ENCODE results near the gene POTEF.
"Not testable (repeated sequence)": the region's sequence is repeated elsewhere in the genome, so short reads cannot be mapped to it uniquely, and the experiment has no call there.

Gene POTEF

DNA sequence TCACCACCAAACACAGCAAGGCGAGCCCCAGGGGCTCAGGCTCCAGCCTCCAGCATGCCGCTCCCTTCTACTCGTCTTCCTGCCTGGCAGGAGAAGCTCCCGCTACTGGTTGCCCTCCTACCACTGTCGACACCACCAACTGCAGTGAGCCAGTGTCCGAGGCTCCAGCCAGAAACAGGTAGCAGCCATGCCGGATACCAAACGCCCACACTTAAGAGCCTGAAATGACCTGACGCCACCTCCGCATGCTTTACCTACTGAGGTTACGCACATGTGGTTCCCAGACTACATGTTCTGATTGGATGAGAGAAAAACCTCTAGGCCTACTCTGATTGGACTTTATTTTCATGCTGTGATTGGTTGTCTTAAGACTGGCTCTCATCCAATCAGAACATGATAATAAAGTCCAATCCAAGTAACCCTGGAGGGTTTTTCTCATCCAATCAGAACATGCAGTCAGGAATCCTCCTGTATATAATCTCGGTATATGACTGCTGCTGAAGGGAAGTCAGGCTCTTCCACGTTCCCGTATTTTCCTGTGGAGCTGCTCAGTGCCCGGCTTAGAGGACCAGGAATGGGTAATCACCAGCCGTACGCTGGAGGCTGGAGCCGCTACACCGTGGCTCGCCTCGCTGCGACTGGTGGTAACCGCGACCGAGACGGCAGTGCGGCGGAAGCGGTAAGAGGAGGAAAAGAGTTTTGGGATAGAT is at the start of gene POTEF:
POTEF (minus strand) TSS at position 103 of the 710 bp plus-strand sequence. CDS start 8,707 bp downstream, outside the sequence.
- not testable (repeated sequence) for H3K4me3 ChIP-seq (ENCODE audit: low read depth in 1 of 2, low read length in 2 of 2); H3K9me3 ChIP-seq (ENCODE audit: insufficient read depth, low read length, severe bottlenecking); H3K27me3 ChIP-seq (ENCODE audit: insufficient read depth, low read length, poor library complexity); H3K4me1 ChIP-seq (ENCODE audit: insufficient read depth, low read length); H2AFZ ChIP-seq (ENCODE audit: low read depth, low read length); H3K79me2 ChIP-seq (ENCODE audit: insufficient read depth, low read length); H3K4me2 ChIP-seq (ENCODE audit: insufficient read depth, low read length); H4K20me1 ChIP-seq (ENCODE audit: insufficient read depth, low read length); ATAC-seq (ENCODE audit: insufficient read depth, low read depth); H3K9ac ChIP-seq (ENCODE audit: low read depth, low read length); H3K27ac ChIP-seq (ENCODE audit: low read length); DNase-seq; H3K36me3 ChIP-seq (ENCODE audit: insufficient read depth, low read length)

DNA sequence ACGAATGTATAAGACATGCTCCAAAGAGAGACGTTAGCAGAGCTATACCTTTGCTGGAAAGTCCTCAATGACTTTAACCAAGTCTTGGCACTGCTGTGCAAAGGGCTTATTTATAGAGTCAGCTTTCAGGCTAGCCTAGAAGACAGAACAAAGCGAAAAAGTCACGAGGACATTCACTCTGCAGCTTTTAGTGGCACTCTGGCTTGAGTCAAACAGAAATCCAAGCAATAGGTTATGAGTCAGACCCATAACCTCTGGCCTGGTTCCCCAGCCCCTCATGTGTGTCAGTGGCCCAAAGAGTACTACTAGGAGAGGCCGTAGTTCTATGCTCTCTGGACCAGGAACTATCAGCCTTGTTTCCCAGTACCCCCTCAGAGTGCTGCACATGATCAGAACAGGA is 45.8 kb upstream of the POTEF start:
- H4K20me1 ChIP-seq (ENCODE audit: insufficient read depth, low read length): peaks cover 53% of the 10 kb centered on the region
- not testable (repeated sequence) for H3K4me2 ChIP-seq (ENCODE audit: insufficient read depth, low read length); H3K4me3 ChIP-seq (ENCODE audit: low read depth in 1 of 2, low read length in 2 of 2); H3K27ac ChIP-seq (ENCODE audit: low read length); DNase-seq; H2AFZ ChIP-seq (ENCODE audit: low read depth, low read length); H3K9ac ChIP-seq (ENCODE audit: low read depth, low read length); ATAC-seq (ENCODE audit: insufficient read depth, low read depth); H3K9me3 ChIP-seq (ENCODE audit: insufficient read depth, low read length, severe bottlenecking); H3K27me3 ChIP-seq (ENCODE audit: insufficient read depth, low read length, poor library complexity)
- peaks cover 57% of the 10 kb centered on the region for H3K79me2 ChIP-seq (ENCODE audit: insufficient read depth, low read length)
- H3K4me1 ChIP-seq (ENCODE audit: insufficient read depth, low read length): peaks cover 17% of the 10 kb centered on the region
- peaks cover 78% of the 10 kb centered on the region for H3K36me3 ChIP-seq (ENCODE audit: insufficient read depth, low read length)

DNA sequence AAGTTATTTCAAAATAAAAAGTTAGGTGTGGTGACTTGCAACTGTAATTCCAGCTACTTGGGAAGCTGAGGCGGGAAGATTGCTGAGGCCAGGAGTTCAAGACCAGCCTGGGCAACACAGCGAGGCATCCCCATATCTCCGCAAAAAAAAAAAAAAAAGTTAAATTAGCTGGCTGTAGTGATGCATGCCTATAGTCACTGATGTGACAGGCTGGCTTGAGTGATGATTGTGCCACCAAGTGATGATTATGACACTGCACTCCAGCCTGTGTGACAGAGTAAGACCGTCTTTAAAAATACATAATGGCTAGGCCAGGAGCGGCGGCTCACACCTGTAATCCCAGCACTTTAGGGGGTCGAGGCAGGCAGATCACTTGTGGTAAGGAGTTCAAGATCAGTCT is 40.9 kb upstream of the POTEF start:
- no peak overlapping the region for H2AFZ ChIP-seq (ENCODE audit: low read depth, low read length)
- H3K79me2 ChIP-seq (ENCODE audit: insufficient read depth, low read length): peaks cover 11% of the 10 kb centered on the region; the same call in 1 of the 2 replicates
- TF ChIP-seq EZH2 (IDR thresholded peaks at IDR 0.05; ENCODE audit: borderline replicate concordance, low read depth, low read length, severe bottlenecking) (no peak), CTCF (IDR thresholded peaks at IDR 0.05; ENCODE audit: borderline replicate concordance, extremely low read depth, low read length, poor library complexity, severe bottlenecking) (no peak)
- no peak overlapping the region for H3K4me2 ChIP-seq (ENCODE audit: insufficient read depth, low read length)
- H3K27me3 ChIP-seq (ENCODE audit: insufficient read depth, low read length, poor library complexity): no peaks in the 10 kb centered on the region
- no peak overlapping the region for H3K27ac ChIP-seq (ENCODE audit: low read length)
- H3K9me3 ChIP-seq (ENCODE audit: insufficient read depth, low read length, severe bottlenecking): no peaks in the 10 kb centered on the region
- ATAC-seq (ENCODE audit: insufficient read depth, low read depth) (no peak), DNase-seq (no peak)
- peaks cover 17% of the 10 kb centered on the region; the same call in 1 of the 2 replicates for H4K20me1 ChIP-seq (ENCODE audit: insufficient read depth, low read length)
- no peak overlapping the region for H3K4me3 ChIP-seq (ENCODE audit: low read depth in 1 of 2, low read length in 2 of 2)
- peaks cover 94% of the 10 kb centered on the region for H3K36me3 ChIP-seq (ENCODE audit: insufficient read depth, low read length)
- H3K9ac ChIP-seq (ENCODE audit: low read depth, low read length): no peak overlapping the region
- no peaks in the 10 kb centered on the region for H3K4me1 ChIP-seq (ENCODE audit: insufficient read depth, low read length)

GRCh38 chr2:130169163-130169562 is 40.1 kb upstream of the POTEF start:
- H3K9ac ChIP-seq (ENCODE audit: low read depth, low read length): not testable (repeated sequence)

DNA sequence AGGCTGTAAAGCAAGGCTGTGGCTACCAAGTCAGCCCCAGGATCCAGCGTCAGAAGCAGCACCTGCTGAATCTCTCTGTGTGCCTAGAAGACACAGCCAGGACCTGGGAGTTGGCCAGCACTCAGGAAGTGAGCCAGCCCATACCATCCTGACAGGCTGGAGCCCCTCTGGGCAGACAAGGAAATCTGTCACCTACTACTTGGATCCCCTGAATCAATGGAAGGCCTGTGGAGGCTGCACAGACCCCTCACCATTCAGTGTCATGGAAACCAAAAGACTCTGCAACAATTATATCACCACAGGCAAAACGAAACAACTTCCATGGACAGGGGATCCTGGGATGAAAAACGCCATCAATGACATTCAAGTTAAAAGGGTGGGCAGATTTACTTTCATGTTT is 37.6 kb upstream of the POTEF start:
- H3K4me2 ChIP-seq (ENCODE audit: insufficient read depth, low read length); H2AFZ ChIP-seq (ENCODE audit: low read depth, low read length); H3K27me3 ChIP-seq (ENCODE audit: insufficient read depth, low read length, poor library complexity); H3K9ac ChIP-seq (ENCODE audit: low read depth, low read length); H3K4me3 ChIP-seq (ENCODE audit: low read depth in 1 of 2, low read length in 2 of 2); ATAC-seq (ENCODE audit: insufficient read depth, low read depth); H3K9me3 ChIP-seq (ENCODE audit: insufficient read depth, low read length, severe bottlenecking); DNase-seq; H3K27ac ChIP-seq (ENCODE audit: low read length); H3K79me2 ChIP-seq (ENCODE audit: insufficient read depth, low read length); H3K4me1 ChIP-seq (ENCODE audit: insufficient read depth, low read length): not testable (repeated sequence)
- Histone ChIP-seq H4K20me1 (ENCODE audit: insufficient read depth, low read length) (peaks cover 13% of the 10 kb centered on the region; the same call in 1 of the 2 replicates), H3K36me3 (ENCODE audit: insufficient read depth, low read length) (peaks cover 88% of the 10 kb centered on the region)

More at GRCh38 chr2:130169163-130169562, 40.1 kb upstream of the POTEF start:
- not testable (repeated sequence) for H3K4me1 ChIP-seq (ENCODE audit: insufficient read depth, low read length); DNase-seq; H3K27ac ChIP-seq (ENCODE audit: low read length); H2AFZ ChIP-seq (ENCODE audit: low read depth, low read length); H3K4me3 ChIP-seq (ENCODE audit: low read depth in 1 of 2, low read length in 2 of 2); H3K27me3 ChIP-seq (ENCODE audit: insufficient read depth, low read length, poor library complexity); H3K9me3 ChIP-seq (ENCODE audit: insufficient read depth, low read length, severe bottlenecking); H3K4me2 ChIP-seq (ENCODE audit: insufficient read depth, low read length)
- peaks cover 94% of the 10 kb centered on the region for H3K36me3 ChIP-seq (ENCODE audit: insufficient read depth, low read length)
- peaks cover 12% of the 10 kb centered on the region; the same call in 1 of the 2 replicates for H4K20me1 ChIP-seq (ENCODE audit: insufficient read depth, low read length)
- peaks cover 11% of the 10 kb centered on the region; the same call in 1 of the 2 replicates for H3K79me2 ChIP-seq (ENCODE audit: insufficient read depth, low read length)
- 0 out of 3 replicates have a peak, but pooled peaks have one; percentile 42 for ATAC-seq (ENCODE audit: insufficient read depth, low read depth)

Measured in DND-41 (cell line).